LNCAP (cell line): Measurements from ENCODE around the gene LMTK3.

Experiments
- CTCF ChIP-seq: fragments of 450-650 bp; IDR thresholded peaks from 2 replicates; pipeline ENCODE4 v1.5.1; 2017; ENCODE audit warnings: mild to moderate bottlenecking

Gene LMTK3

GRCh38 chr19:48465215-48465614, 46.4 kb downstream of the LMTK3 start:
- no peak for TF ChIP-seq CTCF

- no peak for TF ChIP-seq CTCF
Observed at GRCh38 chr19:48461982-48462655, 49.5 kb downstream of the LMTK3 start.

- TF ChIP-seq CTCF: no peak
Observed at GRCh38 chr19:48461651-48461981, 50.0 kb downstream of the LMTK3 start.

- no peak for TF ChIP-seq CTCF
Observed at GRCh38 chr19:48458016-48458415, 53.6 kb downstream of the LMTK3 start.

GRCh38 chr19:48456864-48457263, 54.8 kb downstream of the LMTK3 start:
- TF ChIP-seq CTCF: no peak

- TF ChIP-seq CTCF: no peak
Observed at GRCh38 chr19:48455908-48456562, 55.6 kb downstream of the LMTK3 start.

- no peak for TF ChIP-seq CTCF
Observed at GRCh38 chr19:48455171-48455907, 56.3 kb downstream of the LMTK3 start, which contains the start of gene KCNJ14. KCNJ14 (plus strand) TSS chr19:48455574; CDS start chr19:48461725, 6,151 bp downstream.
